ENCODE data around the gene CIRBP. TPM values are rescaled to one million over a fixed set of nuclear protein-coding genes. Genes with fewer than 3 reads are reported as not detected.

The CIRBP gene
- total and polyA plus RNA-seq, 9 of the 15 experiments (the other 6 are each of a cell fraction or from before 2014, with no cell fraction given), result 20.5 to 327 (median 176) TPM

- no peak for TF ChIP-seq POLR3A (IDR thresholded peaks at IDR 0.05; ENCODE audit: borderline replicate concordance, extremely low read depth, insufficient read depth, insufficient read length)
- TF ChIP-seq MTA2 (IDR thresholded peaks at IDR 0.05; ENCODE audit: low read depth), result no peak
- no peak for TF ChIP-seq RBBP5 (IDR thresholded peaks at IDR 0.05; ENCODE audit: borderline replicate concordance, insufficient read depth, low read length, poor library complexity, severe bottlenecking)
- no peak for TF ChIP-seq OTX1 (CRISPR knock-in tag; IDR thresholded peaks at IDR 0.05)
- TF ChIP-seq ATF7 (IDR thresholded peaks at IDR 0.05), result 0 out of 2 replicates have a peak, but pooled peaks have one; percentile 32
- TF ChIP-seq, protein P1, sequence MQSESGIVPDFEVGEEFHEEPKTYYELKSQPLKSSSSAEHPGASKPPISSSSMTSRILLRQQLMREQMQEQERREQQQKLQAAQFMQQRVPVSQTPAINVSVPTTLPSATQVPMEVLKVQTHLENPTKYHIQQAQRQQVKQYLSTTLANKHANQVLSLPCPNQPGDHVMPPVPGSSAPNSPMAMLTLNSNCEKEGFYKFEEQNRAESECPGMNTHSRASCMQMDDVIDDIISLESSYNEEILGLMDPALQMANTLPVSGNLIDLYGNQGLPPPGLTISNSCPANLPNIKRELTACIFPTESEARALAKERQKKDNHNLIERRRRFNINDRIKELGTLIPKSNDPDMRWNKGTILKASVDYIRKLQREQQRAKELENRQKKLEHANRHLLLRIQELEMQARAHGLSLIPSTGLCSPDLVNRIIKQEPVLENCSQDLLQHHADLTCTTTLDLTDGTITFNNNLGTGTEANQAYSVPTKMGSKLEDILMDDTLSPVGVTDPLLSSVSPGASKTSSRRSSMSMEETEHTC (IDR thresholded peaks at IDR 0.05), result no peak
- TF ChIP-seq MBD2 (IDR thresholded peaks at IDR 0.05; ENCODE audit: borderline replicate concordance, low read depth), result 0 out of 2 replicates have a peak, but pooled peaks have one; percentile 28
- TF ChIP-seq THAP7 (CRISPR knock-in tag; IDR thresholded peaks at IDR 0.05), result no peak
- TF ChIP-seq ZFP36 (IDR thresholded peaks at IDR 0.05; ENCODE audit: low read depth, low read length, partially characterized antibody), result no peak
- no peak for TF ChIP-seq SPI1 (IDR thresholded peaks at IDR 0.05; ENCODE audit: borderline replicate concordance, low read depth, low read length)
- no peak for TF ChIP-seq ZNF445 (CRISPR knock-in tag; IDR thresholded peaks at IDR 0.05; ENCODE audit: low read depth)
- no peak for TF ChIP-seq ZBTB43 (CRISPR knock-in tag; IDR thresholded peaks at IDR 0.05)
- no peak for TF ChIP-seq PHTF2 (CRISPR knock-in tag; IDR thresholded peaks at IDR 0.05)
- no peak for TF ChIP-seq FOXK1 (CRISPR knock-in tag; IDR thresholded peaks at IDR 0.05; ENCODE audit: borderline replicate concordance)
- TF ChIP-seq MEF2A (IDR thresholded peaks at IDR 0.05; ENCODE audit: control insufficient read depth, low read depth, low read length), result no peak
- TF ChIP-seq TRIM24 (IDR thresholded peaks at IDR 0.05), result no peak
- TF ChIP-seq MLX (CRISPR knock-in tag; conservative IDR thresholded peaks at IDR 0.05), result no peak
- TF ChIP-seq HNRNPH1 (optimal IDR thresholded peaks at IDR 0.05; ENCODE audit: low read depth, low read length), result no peak
- no peak for TF ChIP-seq ZNF780A (CRISPR knock-in tag; IDR thresholded peaks at IDR 0.05)
- TF ChIP-seq HDAC8 (tag; IDR thresholded peaks at IDR 0.05), result no peak
- no peak for TF ChIP-seq SNAPC5 (CRISPR knock-in tag; IDR thresholded peaks at IDR 0.05)
- TF ChIP-seq, protein P2, sequence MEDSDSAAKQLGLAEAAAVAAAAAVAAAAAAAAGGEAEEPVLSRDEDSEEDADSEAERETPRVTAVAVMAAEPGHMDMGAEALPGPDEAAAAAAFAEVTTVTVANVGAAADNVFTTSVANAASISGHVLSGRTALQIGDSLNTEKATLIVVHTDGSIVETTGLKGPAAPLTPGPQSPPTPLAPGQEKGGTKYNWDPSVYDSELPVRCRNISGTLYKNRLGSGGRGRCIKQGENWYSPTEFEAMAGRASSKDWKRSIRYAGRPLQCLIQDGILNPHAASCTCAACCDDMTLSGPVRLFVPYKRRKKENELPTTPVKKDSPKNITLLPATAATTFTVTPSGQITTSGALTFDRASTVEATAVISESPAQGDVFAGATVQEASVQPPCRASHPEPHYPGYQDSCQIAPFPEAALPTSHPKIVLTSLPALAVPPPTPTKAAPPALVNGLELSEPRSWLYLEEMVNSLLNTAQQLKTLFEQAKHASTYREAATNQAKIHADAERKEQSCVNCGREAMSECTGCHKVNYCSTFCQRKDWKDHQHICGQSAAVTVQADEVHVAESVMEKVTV (CRISPR knock-in tag; IDR thresholded peaks at IDR 0.05), result no peak
- no peak for TF ChIP-seq BHLHE40 (IDR thresholded peaks at IDR 0.05; ENCODE audit: low read length)
- no peak for TF ChIP-seq KAT8 (IDR thresholded peaks at IDR 0.05; ENCODE audit: low read depth)
Measured at GRCh38 chr19:1249298-1249989, 19.7 kb upstream of the CIRBP start (continued).

Data from K562 (cell line).